ENCODE results near the gene ST6GALNAC5. TPM values are rescaled to one million over a fixed set of nuclear protein-coding genes. Genes with fewer than 3 reads are reported as not detected.

ST6GALNAC5 gene
- total RNA-seq, 1 experiment from 2014 or later, result not detected

- DNase-seq (ENCODE audit: low read depth, low spot score) (no peak), ATAC-seq (no peak)
- intact Hi-C loops (cut with micrococcal nuclease; ENCODE audit: unreplicated experiment) (no loop called here), in situ Hi-C loops (cut with HindIII; ENCODE audit: low pct_unique_long_range_greater_than_20kb, low sequenced_read_pairs) (no loop called here)
- BruUV-seq (replicated peaks), result no TSS peak
- no peaks in the 10 kb centered on the region for H3K4me1 ChIP-seq (ENCODE audit: control insufficient read depth, insufficient read depth, low read length)
- POLR2A ChIA-PET, result no interaction called here
- no peak overlapping the region for H3K27ac ChIP-seq (ENCODE audit: low read length)
- no peak overlapping the region for H3K4me3 ChIP-seq (ENCODE audit: low read depth in 2 of 2, low read length in 2 of 2)
- CTCF ChIA-PET, result no interaction called here
- H3K36me3 ChIP-seq (ENCODE audit: control insufficient read depth, insufficient read depth, low read length), result no peaks in the 10 kb centered on the region
- TF ChIP-seq REST (IDR thresholded peaks at IDR 0.05; ENCODE audit: insufficient read depth in 1 of 2, low read depth in 2 of 2, low read length in 1 of 2) (no peak), POLR2AphosphoS5 (IDR thresholded peaks at IDR 0.05; ENCODE audit: low read depth, low read length) (no peak), CTCF (IDR thresholded peaks at IDR 0.05) (no peak), SIN3A (IDR thresholded peaks at IDR 0.05; ENCODE audit: borderline replicate concordance, insufficient read depth, low read depth, low read length) (no peak), TCF7L2 (IDR thresholded peaks at IDR 0.05; ENCODE audit: low read depth, low read length) (no peak)
- no peaks in the 10 kb centered on the region for H3K27me3 ChIP-seq (ENCODE audit: control insufficient read depth, insufficient read depth, low read length)
- H3K9me3 ChIP-seq (ENCODE audit: control insufficient read depth, insufficient read depth, low read depth, low read length), result no peaks in the 10 kb centered on the region
Observed at GRCh38 chr1:76948846-76949245, 81.6 kb downstream of the ST6GALNAC5 start.

GRCh38 chr1:76949503-76949902 is 82.2 kb downstream of the ST6GALNAC5 start:
- no peak overlapping the region for H3K27ac ChIP-seq (ENCODE audit: low read length)
- TF ChIP-seq CTCF (IDR thresholded peaks at IDR 0.05), result no peak
- no peak for TF ChIP-seq REST (IDR thresholded peaks at IDR 0.05; ENCODE audit: insufficient read depth in 1 of 2, low read depth in 2 of 2, low read length in 1 of 2)
- no peaks in the 10 kb centered on the region for H3K9me3 ChIP-seq (ENCODE audit: control insufficient read depth, insufficient read depth, low read depth, low read length)
- CTCF ChIA-PET, result no interaction called here
- intact Hi-C loops (cut with micrococcal nuclease; ENCODE audit: unreplicated experiment), result no loop called here
- no peak for DNase-seq (ENCODE audit: low read depth, low spot score)
- POLR2A ChIA-PET, result no interaction called here
- H3K4me1 ChIP-seq (ENCODE audit: control insufficient read depth, insufficient read depth, low read length), result no peaks in the 10 kb centered on the region
- no TSS peak for BruUV-seq (replicated peaks)
- H3K36me3 ChIP-seq (ENCODE audit: control insufficient read depth, insufficient read depth, low read length), result no peaks in the 10 kb centered on the region
- no peak for ATAC-seq
- in situ Hi-C loops (cut with HindIII; ENCODE audit: low pct_unique_long_range_greater_than_20kb, low sequenced_read_pairs), result no loop called here
- no peaks in the 10 kb centered on the region for H3K27me3 ChIP-seq (ENCODE audit: control insufficient read depth, insufficient read depth, low read length)
- H3K4me3 ChIP-seq (ENCODE audit: low read depth in 2 of 2, low read length in 2 of 2), result no peak overlapping the region

Data from Panc1 (cell line).